Measurements from ENCODE around the gene SFSWAP. TPM values are rescaled to one million over a fixed set of nuclear protein-coding genes. Genes with fewer than 3 reads are reported as not detected.
A peak's percentile ranks its signal among the peaks of the same experiment; 100 is the strongest.

Gene SFSWAP
- total RNA-seq, 1 experiment from 2014 or later: 68.8 TPM

- Mint-ChIP-seq H3K4me1 (ENCODE audit: insufficient read depth, unreplicated experiment) (peaks cover 5% of the 10 kb centered on the region), H3K4me3 (ENCODE audit: unreplicated experiment) (peak overlapping the region; percentile 90), H3K36me3 (ENCODE audit: insufficient read depth, unreplicated experiment) (peaks cover 16% of the 10 kb centered on the region), H3K27ac (ENCODE audit: low read depth, unreplicated experiment) (peak overlapping the region; percentile 49), H3K27me3 (ENCODE audit: insufficient read depth, unreplicated experiment) (no peaks in the 10 kb centered on the region), H3K9me3 (ENCODE audit: unreplicated experiment) (peaks cover 8% of the 10 kb centered on the region)
- TF ChIP-seq CTCF (IDR thresholded peaks at IDR 0.05; ENCODE audit: unreplicated experiment): no peak
- ChIA-PET CTCF (interaction anchor here (1.0 kb wide), 1 partner anchor 605 kb away, joined by 3 read pairs; no protein-coding TSS in a partner anchor), POLR2A (interaction anchor here (0.8 to 1.3 kb wide), 2 partner anchors 11 to 27 kb away, joined by 3 read pairs; no protein-coding TSS in a partner anchor)
- intact Hi-C loops (cut with micrococcal nuclease): no loop called here
- no peak for DNase-seq (ENCODE audit: unreplicated experiment)
- BruUV-seq (replicated peaks): no TSS peak
Measured at GRCh38 chr12:131709226-131709625, 1.7 kb upstream of the SFSWAP start.

GRCh38 chr12:131711551-131712205 is 788 bp downstream of the SFSWAP start:
- H3K9me3 Mint-ChIP-seq (ENCODE audit: unreplicated experiment): no peaks in the 10 kb centered on the region
- H3K36me3 Mint-ChIP-seq (ENCODE audit: insufficient read depth, unreplicated experiment): peaks cover 35% of the 10 kb centered on the region
- peak overlapping the region; percentile 90 for H3K4me3 Mint-ChIP-seq (ENCODE audit: unreplicated experiment)
- TF ChIP-seq CTCF (IDR thresholded peaks at IDR 0.05; ENCODE audit: unreplicated experiment): no peak
- no peak for DNase-seq (ENCODE audit: unreplicated experiment)
- H3K4me1 Mint-ChIP-seq (ENCODE audit: insufficient read depth, unreplicated experiment): peaks cover 5% of the 10 kb centered on the region
- BruUV-seq (replicated peaks): no TSS peak
- POLR2A ChIA-PET: interaction anchor here (0.6 to 2.1 kb wide), 14 partner anchors 9 to 445 kb away, joined by 3 to 38 read pairs (median 3); no protein-coding TSS in a partner anchor
- CTCF ChIA-PET: interaction anchor here (0.6 to 1.1 kb wide), 5 partner anchors 9 to 607 kb away, joined by 3 to 5 read pairs (median 3); no protein-coding TSS in a partner anchor
- no peaks in the 10 kb centered on the region for H3K27me3 Mint-ChIP-seq (ENCODE audit: insufficient read depth, unreplicated experiment)
- peak overlapping the region; percentile 100 for H3K27ac Mint-ChIP-seq (ENCODE audit: low read depth, unreplicated experiment)
- intact Hi-C loops (cut with micrococcal nuclease): no loop called here

GRCh38 chr12:131713349-131713748 is 2.5 kb downstream of the SFSWAP start:
- ChIA-PET POLR2A (no interaction called here), CTCF (interaction anchor here (0.5 kb wide), 1 partner anchor 91 kb away, joined by 3 read pairs; no protein-coding TSS in a partner anchor)
- TF ChIP-seq CTCF (IDR thresholded peaks at IDR 0.05; ENCODE audit: unreplicated experiment): no peak
- H3K36me3 Mint-ChIP-seq (ENCODE audit: insufficient read depth, unreplicated experiment): peaks cover 52% of the 10 kb centered on the region
- intact Hi-C loops (cut with micrococcal nuclease): no loop called here
- no peak overlapping the region for H3K27ac Mint-ChIP-seq (ENCODE audit: low read depth, unreplicated experiment)
- no peak for DNase-seq (ENCODE audit: unreplicated experiment)
- no peaks in the 10 kb centered on the region for H3K27me3 Mint-ChIP-seq (ENCODE audit: insufficient read depth, unreplicated experiment)
- H3K4me3 Mint-ChIP-seq (ENCODE audit: unreplicated experiment): peak overlapping the region; percentile 90
- peaks cover 5% of the 10 kb centered on the region for H3K4me1 Mint-ChIP-seq (ENCODE audit: insufficient read depth, unreplicated experiment)
- BruUV-seq (replicated peaks): no TSS peak
- no peaks in the 10 kb centered on the region for H3K9me3 Mint-ChIP-seq (ENCODE audit: unreplicated experiment)

DNA sequence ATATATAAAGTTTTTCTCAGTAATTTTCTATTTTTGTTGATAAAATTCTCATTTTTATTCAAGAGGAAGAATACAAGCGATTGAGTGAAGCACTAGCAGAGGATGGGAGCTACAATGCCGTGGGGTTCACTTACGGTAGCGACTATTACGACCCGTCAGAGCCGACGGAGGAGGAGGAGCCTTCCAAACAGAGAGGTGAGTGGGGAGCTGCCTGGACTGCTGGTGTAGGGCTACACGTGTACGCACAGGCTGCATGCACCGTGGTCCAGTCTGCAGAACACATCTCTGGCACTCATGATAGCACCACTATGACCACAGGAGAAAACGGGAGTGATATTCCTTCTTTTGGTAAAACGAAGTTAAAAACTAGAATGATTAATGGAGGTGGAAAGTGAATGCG is 3.9 kb downstream of the SFSWAP start:
- peaks cover 66% of the 10 kb centered on the region for H3K36me3 Mint-ChIP-seq (ENCODE audit: insufficient read depth, unreplicated experiment)
- H3K27me3 Mint-ChIP-seq (ENCODE audit: insufficient read depth, unreplicated experiment): no peaks in the 10 kb centered on the region
- H3K4me3 Mint-ChIP-seq (ENCODE audit: unreplicated experiment): no peak overlapping the region
- no peak for DNase-seq (ENCODE audit: unreplicated experiment)
- TF ChIP-seq CTCF (IDR thresholded peaks at IDR 0.05; ENCODE audit: unreplicated experiment): no peak
- ChIA-PET POLR2A (no interaction called here), CTCF (interaction anchor here (0.7 to 1.1 kb wide), 4 partner anchors 11 to 582 kb away, joined by 3 to 5 read pairs (median 4); no protein-coding TSS in a partner anchor)
- H3K9me3 Mint-ChIP-seq (ENCODE audit: unreplicated experiment): no peaks in the 10 kb centered on the region
- H3K27ac Mint-ChIP-seq (ENCODE audit: low read depth, unreplicated experiment): no peak overlapping the region
- no TSS peak for BruUV-seq (replicated peaks)
- intact Hi-C loops (cut with micrococcal nuclease): no loop called here
- H3K4me1 Mint-ChIP-seq (ENCODE audit: insufficient read depth, unreplicated experiment): peaks cover 3% of the 10 kb centered on the region

Data from MCF 10A (cell line).